Central memory CD4-positive, alpha-beta T cell (primary cell): Measurements from ENCODE around the gene PCSK4.

Experiments
- DNase-seq: peaks from one replicate; pipeline ENCODE4 v3.0.0; 2022

The PCSK4 gene

GRCh38 chr19:1469255-1470054, 20.7 kb downstream of the PCSK4 start:
- no peak for DNase-seq

- no peak for DNase-seq
Observed at GRCh38 chr19:1468821-1469254, 21.3 kb downstream of the PCSK4 start.

- DNase-seq, result no peak
Observed at GRCh38 chr19:1468274-1468820, 21.8 kb downstream of the PCSK4 start.

- DNase-seq, result no peak
Observed at GRCh38 chr19:1467490-1468273, 22.5 kb downstream of the PCSK4 start.

GRCh38 chr19:1467215-1467489, 23.0 kb downstream of the PCSK4 start:
- no peak for DNase-seq

- DNase-seq, result no peak
Observed at GRCh38 chr19:1466461-1467214, 23.5 kb downstream of the PCSK4 start.

GRCh38 chr19:1466018-1466460, 24.1 kb downstream of the PCSK4 start:
- no peak for DNase-seq

- DNase-seq, result no peak
Observed at GRCh38 chr19:1465191-1466016, 24.7 kb downstream of the PCSK4 start.

GRCh38 chr19:1461862-1462261, 28.3 kb downstream of the PCSK4 start:
- no peak for DNase-seq

- no peak for DNase-seq
Observed at GRCh38 chr19:1460033-1460995, 29.8 kb downstream of the PCSK4 start.

- DNase-seq, result no peak
Observed at GRCh38 chr19:1459479-1459878, 30.7 kb downstream of the PCSK4 start.

GRCh38 chr19:1457892-1458291, 32.3 kb downstream of the PCSK4 start:
- no peak for DNase-seq

- no peak for DNase-seq
Observed at GRCh38 chr19:1457031-1457739, 33.0 kb downstream of the PCSK4 start.

GRCh38 chr19:1456121-1456900, 33.8 kb downstream of the PCSK4 start:
- DNase-seq, result no peak

GRCh38 chr19:1455336-1456120, 34.6 kb downstream of the PCSK4 start:
- DNase-seq, result peak; percentile 47

- DNase-seq, result no peak
Observed at GRCh38 chr19:1455002-1455335, 35.2 kb downstream of the PCSK4 start.

GRCh38 chr19:1453525-1454364, 36.4 kb downstream of the PCSK4 start:
- no peak for DNase-seq
